GM12878 (cell line): ENCODE measurements around the gene SPC24. TPM values are rescaled to one million over a fixed set of nuclear protein-coding genes. Genes with fewer than 3 reads are reported as not detected.
"Not testable (repeated sequence)": the region's sequence is repeated elsewhere in the genome, so short reads cannot be mapped to it uniquely, and the experiment has no call there.

ENCODE experiments used
- ATAC-seq: fragments of 200-7000 bp; cut with Tn5 transposase; 3 replicates; pipeline ENCODE4 v1.9.1; 2020; ENCODE audit warnings: mild to moderate bottlenecking, moderate library complexity
- BruUV-seq: library from RNA; stranded (reverse); fragments of 400-500 nt; replicated peaks from 2 replicates; lab custom pipeline; 2021; lab: Mats Ljungman, UMichigan
- CTCF ChIA-PET: fragments of 300-600 bp; sonication (Branson Sonifier 250); formaldehyde crosslinking; extraction: SDS; loops from one replicate; lab custom pipeline; 2021; ENCODE audit warnings: inconsistent platforms; lab: Yijun Ruan, JAX
- POLR2A ChIA-PET: fragments of 350-600 bp; formaldehyde crosslinking; extraction: SDS; loops from one replicate; lab custom pipeline; 2021; ENCODE audit warnings: inconsistent platforms; lab: Charles Lee
- RAD21 ChIA-PET: fragments of 300-600 bp; sonication (Branson Sonifier 250); formaldehyde crosslinking; loops from one replicate; lab custom pipeline; 2023; ENCODE audit warnings: antibody characterized with exemption; ENCODE audit not compliant: unreplicated experiment; lab: Charles Lee
- SMC1A ChIA-PET: fragments of 300-600 bp; sonication (Branson Sonifier 250); formaldehyde crosslinking; loops from one replicate; lab custom pipeline; 2023; ENCODE audit not compliant: unreplicated experiment, uncharacterized antibody; lab: Charles Lee
- DNase-seq: peaks from one replicate; pipeline ENCODE4 v3.0.0-alpha.2; 2011; ENCODE audit warnings: low read depth, low spot score
- FAIRE-seq: peaks from 3 replicates; lab custom pipeline; 2011; peaks lifted over from hg19 to GRCh38; lab: Jason Lieb, UNC
- H2AFZ ChIP-seq: 2 replicates; pipeline ENCODE4 v1.6.0; 2011; ENCODE audit warnings: low read depth, low read length, control low read depth; ENCODE audit not compliant: control insufficient read depth
- H3K27ac ChIP-seq: 2 replicates; pipeline ENCODE4 v1.5.1; 2011; ENCODE audit warnings: control low read depth; ENCODE audit not compliant: control insufficient read depth, insufficient read depth
- H3K27me3 ChIP-seq, 2 experiments: replicated peaks in 1 of 2; 2 replicates each; pipeline versions ENCODE4 v1.6.0 to v1.6.1; 2011; ENCODE audit warnings: low read length in 1 of 2; ENCODE audit not compliant: control insufficient read depth in 2 of 2, insufficient read depth in 2 of 2
- H3K36me3 ChIP-seq, 2 experiments: 2 replicates each; pipeline ENCODE4 v1.5.1; 2011; ENCODE audit warnings: low read length in 1 of 2; ENCODE audit not compliant: control insufficient read depth in 2 of 2, insufficient read depth in 2 of 2
- H3K4me1 ChIP-seq: 2 replicates; pipeline ENCODE4 v1.6.1; 2011; ENCODE audit warnings: mild to moderate bottlenecking, low read length, moderate library complexity, mixed read lengths; ENCODE audit not compliant: control insufficient read depth, insufficient read depth
- H3K4me2 ChIP-seq: 2 replicates; pipeline ENCODE4 v1.6.0; 2011; ENCODE audit warnings: control low read depth; ENCODE audit not compliant: control insufficient read depth, insufficient read depth
- H3K4me3 ChIP-seq: fragments of 200-600 bp; sonication (generic); 2 replicates; pipeline ENCODE4 v1.5.1; 2016
- H3K79me2 ChIP-seq: 2 replicates; pipeline ENCODE4 v1.6.0; 2011; ENCODE audit warnings: low read length; ENCODE audit not compliant: control insufficient read depth, insufficient read depth
- H3K9ac ChIP-seq: 2 replicates; pipeline ENCODE4 v1.8.0; 2011; ENCODE audit warnings: low read length, control low read depth, mixed read lengths; ENCODE audit not compliant: control insufficient read depth, insufficient read depth
- H3K9me3 ChIP-seq: replicated peaks from 3 replicates; pipeline ENCODE4 v1.5.1; 2011; ENCODE audit warnings: mild to moderate bottlenecking, low read length; ENCODE audit not compliant: control insufficient read depth, insufficient read depth
- H4K20me1 ChIP-seq: 2 replicates; pipeline ENCODE4 v1.6.0; 2011; ENCODE audit not compliant: control insufficient read depth, insufficient read depth
- ATF7 ChIP-seq: fragments of 450-650 bp; IDR thresholded peaks from 2 replicates; pipeline ENCODE4 v1.6.1; 2016; ENCODE audit warnings: low read depth, mild to moderate bottlenecking
- CREB1 ChIP-seq: IDR thresholded peaks from 2 replicates; pipeline ENCODE4 v1.6.1; 2012; ENCODE audit warnings: low read depth, mild to moderate bottlenecking, inconsistent platforms
- CUX1 ChIP-seq: IDR thresholded peaks from 2 replicates; pipeline ENCODE4 v1.6.1; 2012; ENCODE audit warnings: improper control_type of control experiment, low read depth, low read length; ENCODE audit not compliant: insufficient replicate concordance
- HDAC6 ChIP-seq: fragments of 200-600 bp; sonication (generic); IDR thresholded peaks from one replicate; pipeline ENCODE4 v1.8.0; 2017; ENCODE audit warnings: antibody characterized with exemption; ENCODE audit not compliant: unreplicated experiment
- MEF2B ChIP-seq: fragments of 450-650 bp; IDR thresholded peaks from 2 replicates; pipeline ENCODE4 v1.6.1; 2018; ENCODE audit warnings: mild to moderate bottlenecking, moderate library complexity; ENCODE audit not compliant: partially characterized antibody, poor library complexity, severe bottlenecking
- NR2F1 ChIP-seq: fragments of 450-650 bp; conservative IDR thresholded peaks from 2 replicates; pipeline ENCODE4 v1.6.1; 2017; ENCODE audit warnings: mild to moderate bottlenecking
- POLR2A ChIP-seq: IDR thresholded peaks from 2 replicates; pipeline ENCODE4 v1.6.1; 2011; ENCODE audit warnings: low read depth, mild to moderate bottlenecking, low read length
- SMARCA5 ChIP-seq: fragments of 450-650 bp; IDR thresholded peaks from 2 replicates; pipeline ENCODE4 v1.6.1; 2017; ENCODE audit warnings: mild to moderate bottlenecking
- STAT1 ChIP-seq: fragments of 450-650 bp; conservative IDR thresholded peaks from 2 replicates; pipeline ENCODE4 v1.6.1; 2014; ENCODE audit warnings: antibody characterized with exemption, mild to moderate bottlenecking
- TCF7 ChIP-seq: IDR thresholded peaks from 2 replicates; pipeline ENCODE4 v1.6.1; 2014; ENCODE audit warnings: antibody characterized with exemption, borderline replicate concordance
- USF1 ChIP-seq: IDR thresholded peaks from 2 replicates; pipeline ENCODE4 v1.6.1; 2011; ENCODE audit warnings: borderline replicate concordance, low read depth, mild to moderate bottlenecking, moderate library complexity, mixed read lengths, low read length; ENCODE audit not compliant: insufficient read depth; ENCODE audit errors: extremely low read length
- ZBTB11 ChIP-seq: fragments of 450-650 bp; formaldehyde crosslinking; IDR thresholded peaks from 2 replicates; pipeline ENCODE4 v1.5.0; 2022; ENCODE audit warnings: mild to moderate bottlenecking, missing genetic modification characterization
- WGBS: methylation state at CpG from one replicate; pipeline ENCODE4 v1.1.6; 2016; ENCODE audit warnings: low lambda C conversion rate; ENCODE audit not compliant: insufficient replicate concordance, insufficient coverage; ENCODE audit errors: missing lambda C conversion rate; 5-methylcytosine and 5-hydroxymethylcytosine counted together
- in situ Hi-C: fragments of 300-500 bp; cut with MboI; formaldehyde crosslinking; loops from 9 replicates; pipeline ENCODE4 v1.14.3; 2018; ENCODE audit warnings: mixed read lengths
- intact Hi-C: fragments of 100-400 bp; cut with micrococcal nuclease; formaldehyde crosslinking; loops from one replicate; pipeline ENCODE4 v1.14.2; 2022; ENCODE audit not compliant: unreplicated experiment
- polyA plus RNA-seq, 11 experiments: library from polyadenylated mRNA; depleted of rRNA in 4 of 11; unstranded in 6 of 11; stranded (reverse) in 5 of 11; fragments of >200 nt; fragmentation: Nextera tagmentation in 4 of 11; fragmentation: Illumina TruSeq in 1 of 11; extraction: Ambion mirVana in 4 of 11; extraction: Trizol in 1 of 11; gene quantifications; 1 replicate in 1 of 11; 2 replicates in 10 of 11; pipeline versions ENCODE4 v1.2.1 to v1.2.3, GENCODE V29; 2011 to 2016; ENCODE audit warnings: inconsistent platforms in 2 of 11, missing spikeins in 2 of 11, low read depth in 1 of 11
- total RNA-seq, 4 experiments: library from RNA; depleted of rRNA in 3 of 4; stranded (reverse); fragments of >200 nt in 3 of 4; fragmentation: Illumina TruSeq in 1 of 4; extraction: Trizol in 1 of 4; gene quantifications; 2 replicates each; pipeline versions ENCODE4 v1.2.1 to v1.2.3, GENCODE V29; 2013 to 2021

Gene SPC24
- total and polyA plus RNA-seq, 10 of the 15 experiments (the other 5 are each of a cell fraction or from before 2014, with no cell fraction given) = 9.4 to 72.6 (median 40.7) TPM

- TF ChIP-seq MEF2B = peak; percentile 96
- TF ChIP-seq STAT1 = no peak
- no peak for TF ChIP-seq HDAC6
- TF ChIP-seq NR2F1 = 0 out of 2 replicates have a peak, but pooled peaks have one; percentile 37
- TF ChIP-seq CUX1 = no peak
- peak; percentile 60; the same call in 1 of the 2 replicates for TF ChIP-seq CREB1
- TF ChIP-seq TCF7 = no peak
- TF ChIP-seq USF1 = no peak
- TF ChIP-seq SMARCA5 = peak; percentile 39
- no peak for TF ChIP-seq ZBTB11 (CRISPR knock-in tag)
- peak; percentile 52 for TF ChIP-seq POLR2A
- 0 out of 2 replicates have a peak, but pooled peaks have one; percentile 50 for TF ChIP-seq ATF7
These were observed 24.2 kb upstream of the SPC24 start (continued) for GRCh38 chr19:11179716-11180297.

GRCh38 chr19:11179145-11179465 lies 23.5 kb upstream of the SPC24 start:
- ChIA-PET CTCF (interaction anchor here (1.1 to 1.9 kb wide), 2 partner anchors 25 to 237 kb away, joined by 5 read pairs; no protein-coding TSS in a partner anchor), SMC1A (interaction anchor here (1.2 kb wide), 1 partner anchor 25 kb away, joined by 4 read pairs; no protein-coding TSS in a partner anchor), POLR2A (interaction anchor here (0.6 to 1.0 kb wide), 2 partner anchors 25 to 422 kb away, joined by 3 to 4 read pairs; no protein-coding TSS in a partner anchor), RAD21 (interaction anchor here (1.5 kb wide), 1 partner anchor 10 kb away, joined by 4 read pairs; no protein-coding TSS in a partner anchor)
- H3K36me3 ChIP-seq, H3K27me3 ChIP-seq, ATAC-seq, H3K79me2 ChIP-seq, FAIRE-seq, BruUV-seq, H3K9me3 ChIP-seq, in situ Hi-C loops, intact Hi-C loops, H2AFZ ChIP-seq, DNase-seq, H4K20me1 ChIP-seq: not testable (repeated sequence)
- peak overlapping the region; percentile 62 for H3K4me3 ChIP-seq
- peak overlapping the region; percentile 87; the same call in 1 of the 2 replicates for H3K9ac ChIP-seq
- peaks cover 20% of the 10 kb centered on the region for H3K4me1 ChIP-seq
- peak overlapping the region; percentile 97 for H3K4me2 ChIP-seq
- H3K27ac ChIP-seq = peak overlapping the region; percentile 86
- WGBS = 0% methylated on average over 9 of the region's 9 CpGs
